Measurements from ENCODE around the gene TIE1. TPM values are rescaled to one million over a fixed set of nuclear protein-coding genes. Genes with fewer than 3 reads are reported as not detected.
A peak's percentile ranks its signal among the peaks of the same experiment; 100 is the strongest.

The TIE1 gene
- polyA plus RNA-seq, 2 donors: 4.2 to 4.7 TPM

GRCh38 chr1:43345120-43345519 lies 44.3 kb downstream of the TIE1 start:
- Histone ChIP-seq H3K9me3 (ENCODE audit: control insufficient read depth in 2 of 2, insufficient read depth in 1 of 2, low read depth in 1 of 2, low read length in 1 of 2) (no peaks in the 10 kb centered on the region), H3K27me3 (ENCODE audit: control insufficient read depth in 1 of 2, insufficient read depth in 2 of 2, low read length in 2 of 2) (no peaks in the 10 kb centered on the region), H3K27ac (ENCODE audit: low read depth in 2 of 2, low read length in 1 of 2) (no peak overlapping the region), H3K36me3 (ENCODE audit: control insufficient read depth in 2 of 2, insufficient read depth in 2 of 2, low read length in 1 of 2) (no peaks in the 10 kb centered on the region), H3K4me1 (ENCODE audit: control insufficient read depth in 2 of 2, insufficient read depth in 2 of 2, low read length in 1 of 2) (peaks cover 0 to 5% of the 10 kb centered on the region in 2 donors), H3K4me3 (ENCODE audit: low read depth in 1 of 2, low read length in 2 of 2) (no peak overlapping the region)
- 45 to 66% methylated on average over 3 of the region's 3 CpGs for WGBS, 2 donors

- Histone ChIP-seq H3K36me3 (ENCODE audit: control insufficient read depth in 2 of 2, insufficient read depth in 2 of 2, low read length in 1 of 2) (no peaks in the 10 kb centered on the region), H3K27ac (ENCODE audit: low read depth in 2 of 2, low read length in 1 of 2) (peak overlapping the region in 1 of 2 donors; percentile 9), H3K9me3 (ENCODE audit: control insufficient read depth in 2 of 2, insufficient read depth in 1 of 2, low read depth in 1 of 2, low read length in 1 of 2) (no peaks in the 10 kb centered on the region), H3K4me1 (ENCODE audit: control insufficient read depth in 2 of 2, insufficient read depth in 2 of 2, low read length in 1 of 2) (peaks cover 0 to 5% of the 10 kb centered on the region in 2 donors), H3K4me3 (ENCODE audit: low read depth in 1 of 2, low read length in 2 of 2) (no peak overlapping the region), H3K27me3 (ENCODE audit: control insufficient read depth in 1 of 2, insufficient read depth in 2 of 2, low read length in 2 of 2) (no peaks in the 10 kb centered on the region)
- 94 to 95% methylated on average over 5 of the region's 5 CpGs for WGBS, 2 donors
These were observed 45.9 kb downstream of the TIE1 start for GRCh38 chr1:43346636-43347035.

- Histone ChIP-seq H3K9me3 (ENCODE audit: control insufficient read depth in 2 of 2, insufficient read depth in 1 of 2, low read depth in 1 of 2, low read length in 1 of 2) (no peaks in the 10 kb centered on the region), H3K4me1 (ENCODE audit: control insufficient read depth in 2 of 2, insufficient read depth in 2 of 2, low read length in 1 of 2) (peaks cover 0 to 5% of the 10 kb centered on the region in 2 donors), H3K36me3 (ENCODE audit: control insufficient read depth in 2 of 2, insufficient read depth in 2 of 2, low read length in 1 of 2) (no peaks in the 10 kb centered on the region), H3K27me3 (ENCODE audit: control insufficient read depth in 1 of 2, insufficient read depth in 2 of 2, low read length in 2 of 2) (no peaks in the 10 kb centered on the region), H3K27ac (ENCODE audit: low read depth in 2 of 2, low read length in 1 of 2) (peak overlapping the region; percentile 98), H3K4me3 (ENCODE audit: low read depth in 1 of 2, low read length in 2 of 2) (peak overlapping the region; percentile 44 to 62)
- WGBS, 2 donors: 21 to 24% methylated on average over 22 of the region's 22 CpGs
These were observed 47.6 kb downstream of the TIE1 start for GRCh38 chr1:43348343-43348808.

- H3K4me3 ChIP-seq (ENCODE audit: low read depth in 1 of 2, low read length in 2 of 2): peak overlapping the region; percentile 44 to 62
- WGBS, 2 donors: 14 to 15% methylated on average over 62 to 72 of the region's 72 CpGs
- peak overlapping the region; percentile 98 for H3K27ac ChIP-seq (ENCODE audit: low read depth in 2 of 2, low read length in 1 of 2)
- H3K27me3 ChIP-seq (ENCODE audit: control insufficient read depth in 1 of 2, insufficient read depth in 2 of 2, low read length in 2 of 2): no peaks in the 10 kb centered on the region
- H3K36me3 ChIP-seq (ENCODE audit: control insufficient read depth in 2 of 2, insufficient read depth in 2 of 2, low read length in 1 of 2): no peaks in the 10 kb centered on the region
- H3K4me1 ChIP-seq (ENCODE audit: control insufficient read depth in 2 of 2, insufficient read depth in 2 of 2, low read length in 1 of 2): peaks cover 0 to 5% of the 10 kb centered on the region in 2 donors
- H3K9me3 ChIP-seq (ENCODE audit: control insufficient read depth in 2 of 2, insufficient read depth in 1 of 2, low read depth in 1 of 2, low read length in 1 of 2): no peaks in the 10 kb centered on the region
These were observed 48.2 kb downstream of the TIE1 start for GRCh38 chr1:43348809-43349593.

GRCh38 chr1:43349594-43350306 lies 49.0 kb downstream of the TIE1 start:
- H3K9me3 ChIP-seq (ENCODE audit: control insufficient read depth in 2 of 2, insufficient read depth in 1 of 2, low read depth in 1 of 2, low read length in 1 of 2): no peaks in the 10 kb centered on the region
- WGBS, 2 donors: 39 to 43% methylated on average over 11 of the region's 11 CpGs
- peak overlapping the region; percentile 98 for H3K27ac ChIP-seq (ENCODE audit: low read depth in 2 of 2, low read length in 1 of 2)
- no peaks in the 10 kb centered on the region for H3K27me3 ChIP-seq (ENCODE audit: control insufficient read depth in 1 of 2, insufficient read depth in 2 of 2, low read length in 2 of 2)
- peaks cover 0 to 5% of the 10 kb centered on the region in 2 donors for H3K4me1 ChIP-seq (ENCODE audit: control insufficient read depth in 2 of 2, insufficient read depth in 2 of 2, low read length in 1 of 2)
- peak overlapping the region; percentile 44 to 62 for H3K4me3 ChIP-seq (ENCODE audit: low read depth in 1 of 2, low read length in 2 of 2)
- H3K36me3 ChIP-seq (ENCODE audit: control insufficient read depth in 2 of 2, insufficient read depth in 2 of 2, low read length in 1 of 2): no peaks in the 10 kb centered on the region

GRCh38 chr1:43350976-43351375 lies 50.2 kb downstream of the TIE1 start:
- Histone ChIP-seq H3K4me1 (ENCODE audit: control insufficient read depth in 2 of 2, insufficient read depth in 2 of 2, low read length in 1 of 2) (peaks cover 0 to 5% of the 10 kb centered on the region in 2 donors), H3K9me3 (ENCODE audit: control insufficient read depth in 2 of 2, insufficient read depth in 1 of 2, low read depth in 1 of 2, low read length in 1 of 2) (no peaks in the 10 kb centered on the region), H3K36me3 (ENCODE audit: control insufficient read depth in 2 of 2, insufficient read depth in 2 of 2, low read length in 1 of 2) (no peaks in the 10 kb centered on the region), H3K4me3 (ENCODE audit: low read depth in 1 of 2, low read length in 2 of 2) (no peak overlapping the region), H3K27ac (ENCODE audit: low read depth in 2 of 2, low read length in 1 of 2) (no peak overlapping the region), H3K27me3 (ENCODE audit: control insufficient read depth in 1 of 2, insufficient read depth in 2 of 2, low read length in 2 of 2) (no peaks in the 10 kb centered on the region)
- 86 to 88% methylated on average over 1 of the region's 1 CpG for WGBS, 2 donors

- Histone ChIP-seq H3K9me3 (ENCODE audit: control insufficient read depth in 2 of 2, insufficient read depth in 1 of 2, low read depth in 1 of 2, low read length in 1 of 2) (no peaks in the 10 kb centered on the region), H3K4me1 (ENCODE audit: control insufficient read depth in 2 of 2, insufficient read depth in 2 of 2, low read length in 1 of 2) (peaks cover 0 to 5% of the 10 kb centered on the region in 2 donors)
- WGBS, 2 donors: 89 to 90% methylated on average over 10 of the region's 10 CpGs
These were observed 50.9 kb downstream of the TIE1 start for GRCh38 chr1:43351421-43352350.

GRCh38 chr1:43352351-43352705 lies 51.5 kb downstream of the TIE1 start:
- no peak overlapping the region for H3K27ac ChIP-seq (ENCODE audit: low read depth in 2 of 2, low read length in 1 of 2)
- H3K4me1 ChIP-seq (ENCODE audit: control insufficient read depth in 2 of 2, insufficient read depth in 2 of 2, low read length in 1 of 2): peaks cover 0 to 5% of the 10 kb centered on the region in 2 donors
- no peaks in the 10 kb centered on the region for H3K27me3 ChIP-seq (ENCODE audit: control insufficient read depth in 1 of 2, insufficient read depth in 2 of 2, low read length in 2 of 2)
- 94 to 96% methylated on average over 2 of the region's 2 CpGs for WGBS, 2 donors
- H3K9me3 ChIP-seq (ENCODE audit: control insufficient read depth in 2 of 2, insufficient read depth in 1 of 2, low read depth in 1 of 2, low read length in 1 of 2): no peaks in the 10 kb centered on the region
- no peaks in the 10 kb centered on the region for H3K36me3 ChIP-seq (ENCODE audit: control insufficient read depth in 2 of 2, insufficient read depth in 2 of 2, low read length in 1 of 2)
- no peak overlapping the region for H3K4me3 ChIP-seq (ENCODE audit: low read depth in 1 of 2, low read length in 2 of 2)

More at GRCh38 chr1:43351421-43352350, 50.9 kb downstream of the TIE1 start:
- Histone ChIP-seq H3K27ac (ENCODE audit: low read depth in 2 of 2, low read length in 1 of 2) (no peak overlapping the region), H3K27me3 (ENCODE audit: control insufficient read depth in 1 of 2, insufficient read depth in 2 of 2, low read length in 2 of 2) (no peaks in the 10 kb centered on the region), H3K36me3 (ENCODE audit: control insufficient read depth in 2 of 2, insufficient read depth in 2 of 2, low read length in 1 of 2) (no peaks in the 10 kb centered on the region), H3K4me3 (ENCODE audit: low read depth in 1 of 2, low read length in 2 of 2) (no peak overlapping the region)

GRCh38 chr1:43352881-43353280 lies 52.1 kb downstream of the TIE1 start:
- H3K9me3 ChIP-seq (ENCODE audit: control insufficient read depth in 2 of 2, insufficient read depth in 1 of 2, low read depth in 1 of 2, low read length in 1 of 2): no peaks in the 10 kb centered on the region
- H3K27me3 ChIP-seq (ENCODE audit: control insufficient read depth in 1 of 2, insufficient read depth in 2 of 2, low read length in 2 of 2): no peaks in the 10 kb centered on the region
- 64 to 69% methylated on average over 3 of the region's 3 CpGs for WGBS, 2 donors
- no peak overlapping the region for H3K27ac ChIP-seq (ENCODE audit: low read depth in 2 of 2, low read length in 1 of 2)
- peaks cover 0 to 5% of the 10 kb centered on the region in 2 donors for H3K4me1 ChIP-seq (ENCODE audit: control insufficient read depth in 2 of 2, insufficient read depth in 2 of 2, low read length in 1 of 2)
- H3K4me3 ChIP-seq (ENCODE audit: low read depth in 1 of 2, low read length in 2 of 2): no peak overlapping the region
- H3K36me3 ChIP-seq (ENCODE audit: control insufficient read depth in 2 of 2, insufficient read depth in 2 of 2, low read length in 1 of 2): no peaks in the 10 kb centered on the region
